Measurements from ENCODE around the gene MPND.
"Not testable (repeated sequence)": the region's sequence is repeated elsewhere in the genome, so short reads cannot be mapped to it uniquely, and the experiment has no call there.

MPND gene

DNA sequence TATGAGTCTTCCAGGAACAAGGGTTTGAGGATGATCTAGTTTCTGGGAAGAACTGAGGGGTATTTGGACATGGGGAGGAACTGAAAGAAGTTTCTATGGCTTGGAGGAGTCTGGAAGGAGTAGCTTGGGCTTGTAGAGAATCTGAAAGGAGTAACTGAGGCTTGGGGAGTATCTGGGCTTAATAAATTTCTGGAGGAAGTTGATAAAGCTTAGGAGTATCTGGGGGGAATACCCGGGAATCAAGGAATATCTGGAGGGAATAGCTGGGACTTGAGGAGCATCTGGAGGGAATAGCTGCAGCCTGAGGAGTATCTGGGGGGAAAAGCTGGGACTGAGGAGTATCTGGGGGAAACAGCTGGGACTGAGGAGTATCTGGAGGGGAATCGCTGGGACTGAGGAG is 22.9 kb upstream of the MPND start:
- DNase-seq, result no peak

DNA sequence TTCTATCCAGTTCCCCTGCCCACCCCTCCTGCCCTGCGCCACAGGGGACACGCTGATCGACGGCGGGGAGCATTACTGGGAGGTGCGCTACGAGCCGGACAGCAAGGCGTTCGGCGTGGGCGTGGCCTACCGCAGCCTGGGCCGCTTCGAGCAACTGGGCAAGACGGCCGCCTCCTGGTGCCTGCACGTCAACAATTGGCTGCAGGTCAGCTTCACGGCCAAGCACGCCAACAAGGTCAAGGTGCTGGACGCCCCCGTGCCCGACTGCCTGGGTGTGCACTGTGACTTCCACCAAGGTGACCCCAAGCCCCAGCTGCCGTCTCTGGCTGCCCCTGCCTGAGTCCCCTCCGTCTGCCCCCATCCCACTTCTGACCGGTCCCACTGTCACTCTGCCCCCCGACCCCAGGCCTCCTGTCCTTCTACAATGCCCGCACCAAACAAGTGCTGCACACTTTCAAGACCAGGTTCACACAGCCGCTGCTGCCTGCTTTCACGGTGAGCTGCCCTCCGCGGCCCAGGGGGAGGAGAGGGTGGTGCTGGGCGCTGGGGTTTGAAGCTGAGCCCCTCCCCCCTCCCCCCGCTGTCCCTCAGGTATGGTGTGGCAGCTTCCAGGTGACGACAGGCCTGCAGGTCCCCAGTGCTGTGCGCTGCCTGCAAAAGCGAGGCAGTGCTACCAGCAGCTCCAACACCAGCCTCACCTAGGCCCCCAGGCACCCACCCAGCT is 20.3 kb upstream of the MPND start:
- DNase-seq, result no peak

DNA sequence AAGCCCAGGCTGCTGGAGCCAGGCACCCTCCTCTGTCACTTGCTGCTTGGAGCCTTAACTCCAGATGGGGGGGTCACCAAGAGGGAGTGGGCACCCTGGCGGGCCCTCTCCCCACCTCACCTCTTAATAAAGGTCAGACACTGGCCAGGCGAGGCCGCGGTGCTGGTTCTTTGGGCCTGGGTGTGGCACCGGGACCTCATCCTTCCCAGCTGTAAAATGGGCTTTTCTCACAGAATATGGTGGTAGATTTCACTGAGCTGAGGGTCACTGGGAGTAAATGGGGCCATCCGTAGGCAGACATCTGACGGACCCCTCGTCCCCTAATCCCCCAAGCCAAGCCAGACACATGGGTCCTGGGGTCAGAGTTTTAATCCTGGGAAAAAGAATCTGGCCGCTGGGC is 19.7 kb upstream of the MPND start:
- DNase-seq, result no peak

DNA sequence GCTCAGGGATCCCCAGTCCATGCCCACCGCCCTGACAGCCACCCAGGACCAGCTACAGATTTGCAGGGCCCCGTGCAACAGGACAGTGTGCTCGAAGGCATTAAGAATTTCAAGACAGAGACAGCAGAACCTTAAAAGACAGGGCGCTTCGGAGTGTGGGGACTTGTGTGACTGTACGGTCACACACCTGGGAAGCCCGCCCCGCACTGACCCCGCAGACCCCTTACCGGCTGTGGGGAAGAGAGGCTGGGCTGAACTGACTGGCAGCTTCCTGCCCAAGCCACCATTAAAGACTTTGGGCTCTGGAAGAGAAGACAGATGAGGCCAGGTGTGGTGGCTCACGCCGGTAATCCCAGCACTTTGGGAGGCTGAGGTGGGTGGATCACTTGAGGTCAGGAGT is 19.1 kb upstream of the MPND start:
- no peak for DNase-seq

DNA sequence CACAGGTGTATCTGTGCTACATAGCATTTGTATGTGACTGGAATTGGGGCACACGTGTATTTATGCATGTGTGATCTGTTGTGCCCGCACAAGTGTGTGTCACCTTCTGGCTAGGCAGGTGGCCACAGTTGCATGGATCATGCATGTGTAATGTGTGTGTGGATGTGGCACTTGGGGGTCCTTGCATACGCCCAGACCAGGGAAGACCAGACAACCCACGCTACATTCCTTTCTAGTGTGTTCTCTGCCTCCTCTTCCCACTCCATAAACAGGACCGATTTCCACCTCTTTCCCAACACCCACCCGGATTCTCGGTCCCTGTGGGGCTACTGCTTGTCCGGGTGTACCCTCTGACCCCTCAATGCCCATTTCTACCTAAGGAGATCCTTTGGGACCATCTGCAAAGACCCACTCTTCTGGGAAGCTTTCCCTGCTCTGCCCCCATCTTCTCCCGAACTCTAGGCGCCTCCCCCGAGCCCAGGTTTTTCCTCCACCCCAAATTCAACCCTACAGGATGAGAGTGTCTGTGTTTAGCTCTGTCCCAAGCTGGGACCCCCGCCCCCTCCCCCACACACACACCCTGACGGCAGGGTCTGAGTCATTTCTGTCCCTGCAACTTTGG is 17.0 kb upstream of the MPND start:
- no peak for DNase-seq

DNA sequence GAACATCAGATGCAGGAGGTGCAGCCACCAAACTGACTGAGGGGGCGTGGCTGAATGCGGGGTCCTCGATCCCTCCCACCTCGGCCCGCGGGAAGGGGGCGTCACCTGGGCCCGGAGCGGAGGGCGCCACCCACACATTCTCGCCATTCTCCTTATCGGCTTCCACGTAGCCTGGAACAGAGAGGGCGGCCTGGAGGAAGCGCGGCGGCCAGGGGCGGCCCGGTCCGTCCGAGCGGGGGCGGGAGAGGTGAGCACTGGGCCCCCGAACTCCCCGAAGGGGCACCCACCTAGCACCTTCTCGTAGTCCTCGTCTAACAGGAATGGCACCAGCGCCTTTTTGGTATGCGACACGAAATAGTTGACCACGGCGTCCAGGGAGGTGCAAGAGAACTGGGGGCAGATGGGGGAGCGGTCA is 16.5 kb upstream of the MPND start:
- no peak for DNase-seq

DNA sequence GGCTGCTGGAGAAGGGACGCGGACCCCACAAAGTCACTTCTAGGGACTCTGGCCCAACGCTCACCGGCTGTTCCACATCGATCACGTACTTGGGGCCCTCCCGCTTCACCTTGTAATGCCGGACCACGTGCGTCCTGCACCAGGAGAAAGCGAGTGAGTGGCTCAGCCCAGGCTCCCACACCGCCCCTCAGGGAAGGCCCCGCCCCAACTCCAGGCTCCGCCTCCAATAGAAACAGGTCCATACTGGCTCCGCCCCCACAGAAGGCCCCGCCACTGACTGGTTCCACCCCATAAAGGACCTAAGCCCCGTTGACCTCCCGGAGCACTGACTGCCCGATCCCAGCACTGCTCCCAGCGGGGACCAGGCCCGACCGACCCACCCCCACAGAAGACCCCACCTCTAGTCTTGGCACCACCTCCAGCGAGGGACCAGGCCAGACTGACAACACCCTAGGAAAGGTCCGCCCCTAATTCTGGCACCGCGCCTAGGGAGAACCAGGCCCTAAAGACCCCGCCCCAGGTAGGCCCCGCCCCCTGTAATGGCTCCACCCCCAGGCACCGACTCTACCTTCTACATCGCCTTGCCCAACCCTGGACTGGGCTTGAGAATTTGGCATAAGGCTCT is 16.0 kb upstream of the MPND start:
- DNase-seq, result peak; percentile 78

DNA sequence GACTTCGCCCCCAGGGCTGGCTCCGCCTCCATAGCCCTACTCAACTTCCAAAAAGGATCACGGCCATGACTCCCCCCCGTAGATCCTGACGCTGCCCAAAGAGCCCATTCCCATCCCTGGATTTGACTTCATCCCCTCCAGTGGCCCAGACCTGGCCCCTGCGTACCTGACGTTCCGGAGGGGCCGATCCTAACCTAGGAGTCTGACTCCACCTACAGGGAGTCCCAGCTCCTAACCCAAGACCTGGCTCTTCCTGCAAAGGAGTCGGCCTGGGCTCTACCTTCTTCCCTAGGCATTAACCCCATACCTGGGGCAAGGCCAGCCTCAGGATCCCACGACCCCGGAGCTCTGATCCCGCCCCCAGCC is 15.5 kb upstream of the MPND start:
- no peak for DNase-seq

DNA sequence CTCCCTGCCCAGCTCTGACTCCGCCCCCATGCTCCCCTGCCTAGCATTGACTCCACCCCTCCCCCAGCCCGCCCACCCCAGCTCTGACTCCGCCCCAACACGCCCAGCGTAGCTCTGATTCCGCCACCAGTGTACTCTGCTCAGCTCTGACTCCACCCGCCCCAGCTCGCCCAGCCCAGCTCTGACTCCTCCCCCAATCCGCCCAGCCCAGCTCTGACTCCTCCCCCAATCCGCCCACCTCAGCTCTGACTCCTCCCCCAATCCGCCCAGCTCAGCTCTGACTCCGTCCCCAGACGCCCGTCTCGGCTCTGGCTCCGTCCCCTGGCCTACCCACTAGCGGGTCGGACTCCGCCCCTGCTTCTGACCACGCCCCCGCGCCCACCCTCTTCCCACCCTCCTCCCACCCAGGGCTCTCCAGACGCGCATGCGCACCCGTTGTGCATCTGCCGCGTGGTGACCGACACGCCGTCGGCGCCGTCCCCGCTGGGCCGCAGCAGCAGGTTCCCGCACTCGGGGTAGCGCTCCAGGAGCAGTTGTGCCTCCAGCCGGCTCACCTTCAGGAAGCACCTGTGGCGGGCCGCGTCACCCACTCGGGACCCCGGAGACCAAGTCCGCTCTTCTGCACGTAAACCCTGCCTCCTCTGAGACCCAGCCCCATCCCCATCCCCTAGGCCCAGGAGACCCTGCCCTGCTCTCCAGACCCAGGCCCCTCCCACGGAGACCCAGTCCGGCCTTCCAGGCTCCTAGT is 14.9 kb upstream of the MPND start:
- DNase-seq, result peak; percentile 95

DNA sequence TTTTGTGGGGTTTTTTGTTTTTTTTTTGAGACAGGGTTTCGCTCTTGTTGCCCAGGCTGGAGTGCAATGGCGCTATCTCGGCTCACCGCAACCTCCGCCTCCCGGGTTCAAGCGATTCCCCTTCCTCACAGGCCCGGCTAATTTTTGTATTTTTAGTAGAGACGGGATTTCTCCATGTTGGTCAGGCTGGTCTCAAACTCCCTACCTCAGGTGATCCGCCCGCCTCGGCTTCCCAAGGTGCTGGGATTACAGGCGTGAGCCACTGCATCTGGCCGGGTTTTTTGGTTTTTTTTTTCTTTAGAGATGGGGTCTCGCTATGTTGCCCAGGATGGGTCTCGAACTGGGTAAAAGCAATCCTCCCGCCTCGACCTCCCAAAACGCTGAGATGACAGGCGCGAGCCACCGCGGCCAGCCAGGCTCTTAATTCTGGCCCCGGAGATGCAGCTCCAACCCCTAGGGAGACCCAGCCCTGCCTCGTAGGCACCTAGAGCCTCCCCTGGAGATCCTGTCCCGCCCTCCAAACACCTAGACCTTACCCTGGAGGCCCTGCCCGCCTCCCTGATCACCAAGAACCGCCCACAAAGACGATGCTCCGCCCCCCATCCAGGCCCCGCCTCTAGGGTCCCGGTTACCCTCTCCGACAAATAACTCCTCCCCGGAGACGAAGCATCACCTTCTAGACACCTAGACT is 14.2 kb upstream of the MPND start:
- peak; percentile 49 for DNase-seq

DNA sequence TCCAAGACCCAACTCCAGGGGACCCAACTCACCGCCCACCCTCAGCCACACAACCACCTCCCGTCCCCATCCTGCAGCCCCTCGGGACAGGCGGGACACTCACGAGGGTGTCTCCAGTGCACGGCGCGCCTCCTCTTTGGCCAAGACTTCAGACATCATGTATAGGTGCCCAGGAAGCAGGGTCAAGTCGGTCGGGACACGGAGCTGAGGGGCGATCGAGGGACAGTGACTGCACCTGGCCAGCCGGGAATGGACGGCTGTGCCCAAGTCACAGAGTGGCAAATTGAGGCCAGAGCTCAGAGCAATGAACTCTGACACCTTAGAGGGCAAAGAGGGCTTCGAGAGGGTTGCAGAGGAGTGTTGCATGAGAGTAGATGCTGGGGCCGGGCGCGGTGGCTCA is 13.5 kb upstream of the MPND start:
- DNase-seq, result no peak

DNA sequence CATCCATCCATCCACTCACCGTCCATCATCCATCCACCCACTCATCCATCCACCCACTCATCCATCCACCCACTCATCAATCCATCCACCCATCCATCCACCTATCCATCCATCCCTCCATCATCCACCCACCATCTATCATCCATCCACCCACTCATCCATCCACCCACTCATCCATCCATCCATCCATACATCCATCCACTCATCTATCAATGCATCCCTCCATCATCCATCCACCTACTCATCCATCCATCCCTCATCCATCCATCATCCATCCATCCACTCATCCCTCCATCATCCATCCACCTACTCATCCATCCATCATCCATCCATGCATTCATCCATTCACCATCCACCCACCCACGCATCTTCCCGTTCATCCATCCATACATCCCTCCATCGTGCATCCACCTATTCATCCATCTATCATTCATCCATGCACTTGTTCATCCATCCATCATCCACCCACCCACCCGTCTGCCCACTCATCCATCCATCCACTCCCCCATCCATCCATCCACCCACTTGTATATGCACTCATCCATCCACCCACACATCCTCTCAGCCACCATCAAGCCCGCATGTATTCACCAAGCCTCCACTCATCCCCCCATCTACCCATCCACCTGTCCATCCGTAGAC is 8.3 kb upstream of the MPND start:
- no peak for DNase-seq

DNA sequence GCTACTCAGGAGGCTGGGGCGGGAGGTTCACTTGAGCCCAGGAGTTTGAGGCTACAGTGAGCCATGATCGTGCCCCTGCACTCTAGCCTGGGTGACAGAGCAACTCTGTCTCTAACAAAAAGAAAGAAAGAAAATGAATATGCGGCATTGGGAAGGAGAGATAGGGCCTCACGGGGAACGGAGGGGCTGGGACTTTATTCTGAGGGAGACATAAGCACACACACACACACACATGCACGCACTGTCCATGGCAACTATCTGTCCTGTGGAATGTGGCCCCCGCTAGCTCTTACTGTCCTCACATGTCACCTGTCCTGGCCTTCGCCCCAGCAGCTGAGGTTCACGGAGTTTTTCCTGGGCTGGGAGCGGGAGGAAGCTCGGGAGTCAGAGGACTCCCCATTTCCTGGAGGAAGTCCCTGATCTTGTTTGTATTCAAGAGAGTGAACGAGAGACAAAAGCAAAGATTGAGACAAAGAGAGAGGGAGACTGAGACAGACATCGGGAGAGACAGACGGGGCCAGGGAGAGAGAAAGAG is 5.4 kb upstream of the MPND start:
- DNase-seq, result no peak

DNA sequence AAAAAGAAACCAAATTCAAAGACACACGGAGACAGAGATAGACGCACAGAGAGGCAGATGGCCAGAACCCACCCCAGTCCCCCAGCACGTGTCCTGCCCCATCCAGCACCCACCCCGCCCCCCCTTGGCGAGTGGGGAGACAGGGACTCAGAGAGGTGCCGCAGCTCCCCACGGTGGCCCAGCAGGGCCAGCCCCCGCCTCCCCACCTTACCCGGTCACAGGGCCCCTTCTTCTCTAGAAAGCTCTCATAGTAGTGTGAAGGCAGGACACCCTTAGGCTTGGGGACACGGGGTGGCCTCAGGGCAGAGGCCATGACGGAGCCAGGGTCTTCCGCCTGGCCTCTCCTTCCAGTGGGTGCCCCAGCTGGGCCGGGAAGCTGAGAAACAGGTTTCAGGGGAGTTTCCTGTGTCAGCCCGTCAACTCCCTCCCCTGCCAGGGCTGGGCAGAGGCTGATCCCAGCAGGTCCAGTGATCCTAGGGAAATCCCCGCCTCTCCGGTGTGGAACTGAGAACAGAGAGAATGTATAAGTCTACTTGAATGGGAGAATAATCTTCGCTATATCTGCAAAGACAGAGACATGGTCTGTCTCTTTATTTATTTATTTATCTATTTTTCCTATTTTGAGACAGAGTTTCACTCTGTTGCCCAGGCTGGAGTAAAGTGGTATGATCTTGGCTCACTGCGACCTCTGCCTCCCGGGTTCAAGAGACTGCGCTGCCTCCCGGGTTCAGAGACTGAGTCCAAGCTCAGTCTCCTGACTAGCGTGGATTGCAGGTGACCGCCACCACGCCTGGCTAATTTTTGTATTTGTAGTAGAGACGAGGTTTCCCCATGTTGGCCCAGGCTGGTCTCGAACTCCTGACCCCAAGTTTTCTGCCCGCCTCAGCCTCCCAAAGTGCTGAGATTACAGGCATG is 4.7 kb upstream of the MPND start, which contains the start of gene STAP2:
TSS of gene STAP2 (minus strand) at position 387 of the 915 bp plus-strand sequence. CDS start at position 313, 74 bp downstream.
- DNase-seq, result peak; percentile 36

DNA sequence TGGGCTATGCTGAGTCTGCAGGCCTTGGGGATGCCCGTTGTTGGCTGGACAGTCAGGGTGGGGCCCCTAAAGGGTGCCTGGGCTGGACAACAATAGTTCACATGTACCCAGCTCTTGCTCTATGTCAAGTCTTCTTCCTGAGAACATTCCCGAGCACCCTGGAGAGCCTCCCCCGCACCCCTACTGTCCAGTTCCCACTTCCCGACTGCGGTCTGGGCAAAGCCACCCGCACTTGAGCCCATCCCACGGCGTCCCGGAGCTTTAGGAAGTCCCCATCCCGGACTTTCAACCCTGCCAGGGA is 1.1 kb upstream of the MPND start:
- no peak for DNase-seq

DNA sequence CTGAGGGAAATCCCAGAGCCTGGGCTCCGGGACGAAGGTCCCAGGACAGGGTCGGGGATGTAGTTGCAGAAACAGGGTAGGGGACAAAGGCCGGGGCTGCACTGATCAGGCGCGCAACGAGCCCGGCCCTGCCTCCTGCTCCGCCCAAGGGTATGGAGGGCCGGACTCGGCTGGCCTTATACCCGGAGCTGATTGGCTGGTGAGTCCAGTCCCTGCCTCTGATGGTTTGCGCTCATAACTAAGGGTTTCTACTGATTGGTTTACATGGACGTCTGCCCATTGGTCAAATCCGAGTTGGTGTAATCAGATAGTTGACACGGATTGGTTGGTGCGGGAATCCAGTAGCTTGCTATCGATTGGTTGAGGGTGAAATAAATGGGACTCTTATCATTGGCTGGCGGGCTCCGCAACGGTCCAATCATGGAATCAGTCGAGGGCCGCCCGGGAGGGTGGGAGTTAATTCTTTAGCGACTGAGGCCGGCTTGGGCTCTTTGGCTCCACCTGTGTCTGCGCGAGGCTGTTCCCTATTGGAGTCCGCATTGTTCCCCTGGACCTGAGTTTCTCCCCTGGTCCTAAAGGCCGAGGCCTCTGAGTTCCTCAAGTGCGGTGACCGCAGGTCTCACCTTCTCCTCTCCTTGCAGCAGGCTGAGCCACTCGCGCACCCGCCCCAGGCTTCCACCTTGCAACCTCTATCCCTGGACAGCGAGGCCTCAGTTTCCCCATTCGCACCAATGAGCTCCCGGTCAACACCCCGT is 570 bp upstream of the MPND start:
- peak; percentile 97 for DNase-seq

DNA sequence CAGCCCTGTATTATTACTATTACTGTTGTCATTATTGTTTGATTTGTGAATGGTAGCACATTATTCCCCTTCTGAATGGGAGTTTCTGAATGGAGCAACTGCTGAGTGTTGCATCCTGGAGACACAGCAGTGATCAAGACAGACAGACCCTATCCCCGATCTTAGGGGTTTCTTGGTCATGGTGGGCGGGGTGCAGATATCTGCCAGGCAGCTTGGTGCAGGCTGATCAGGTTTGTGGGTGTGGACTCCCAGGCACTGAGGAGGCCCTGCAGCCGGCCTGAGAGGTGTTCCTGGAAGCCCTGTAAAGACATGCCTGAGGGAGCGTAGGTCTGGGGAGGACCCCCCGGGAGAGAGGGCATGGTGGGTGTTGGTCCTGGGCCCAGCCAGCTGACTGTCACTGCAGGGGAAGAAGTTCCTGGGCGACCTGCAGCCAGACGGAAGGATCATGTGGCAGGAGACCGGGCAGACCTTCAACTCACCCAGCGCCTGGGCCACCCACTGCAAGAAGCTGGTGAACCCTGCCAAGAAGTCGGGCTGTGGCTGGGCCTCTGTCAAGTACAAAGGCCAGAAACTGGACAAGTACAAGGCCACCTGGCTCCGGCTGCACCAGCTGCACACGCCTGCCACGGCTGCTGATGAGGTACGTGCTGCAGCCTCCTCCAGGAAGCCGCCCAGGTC is 2.1 kb downstream of the MPND start:
- DNase-seq, result no peak

DNA sequence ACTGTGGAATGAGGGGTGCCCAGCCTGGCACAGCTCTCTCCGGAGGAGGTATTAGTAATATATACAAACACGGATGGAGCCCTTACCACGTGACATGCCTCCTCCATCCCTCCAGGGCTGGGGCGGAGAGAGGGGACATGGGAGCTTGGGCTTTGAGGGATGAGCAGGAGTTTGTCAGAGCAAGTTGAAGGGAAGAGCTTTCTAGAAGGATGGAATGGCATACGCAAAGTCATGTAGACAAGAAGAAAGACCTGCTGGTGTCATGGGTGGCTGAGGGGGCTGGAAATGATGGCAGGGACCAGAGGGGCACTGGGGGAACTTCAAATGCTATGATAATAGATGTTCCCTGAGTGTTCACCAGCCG is 2.6 kb downstream of the MPND start:
- no peak for DNase-seq

DNA sequence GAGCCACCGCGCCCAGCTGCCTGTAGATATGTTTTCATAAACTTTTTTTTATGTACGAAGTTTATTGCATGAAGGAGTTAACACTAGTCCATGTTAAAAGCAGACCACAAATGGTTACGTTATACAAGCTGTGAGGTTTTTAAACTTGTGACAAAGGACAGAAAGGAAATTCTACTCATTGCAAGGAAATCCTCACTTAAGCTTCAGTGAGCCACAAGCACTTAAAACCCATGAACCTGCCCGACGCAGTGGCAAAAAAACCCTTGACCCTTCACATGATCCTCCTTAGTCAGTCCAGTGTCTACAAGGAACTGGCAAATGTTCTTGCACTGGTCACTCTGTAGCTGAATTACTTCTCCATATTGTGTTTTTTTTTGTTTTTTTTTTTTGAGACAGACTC is 4.2 kb downstream of the MPND start:
- DNase-seq, result no peak

DNA sequence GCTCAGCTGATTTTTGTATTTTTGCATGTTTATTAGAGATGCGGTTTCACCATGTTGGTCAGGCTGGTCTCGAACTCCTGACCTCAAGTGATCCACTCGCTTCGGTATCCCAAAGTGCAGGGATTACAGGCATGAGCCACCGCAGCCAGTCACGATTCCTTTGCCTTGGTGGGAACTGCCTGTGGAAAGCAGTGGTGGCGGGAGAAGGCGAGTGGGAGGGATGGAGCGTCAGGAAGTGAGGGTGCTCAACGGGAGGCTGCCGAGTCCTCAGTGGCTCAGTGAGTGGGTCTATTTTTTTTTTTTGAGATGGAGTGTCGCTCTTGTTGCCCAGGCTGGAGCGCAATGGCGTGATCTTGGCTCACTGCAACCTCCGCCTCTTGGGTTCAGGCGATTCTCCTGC is 5.9 kb downstream of the MPND start:
- DNase-seq, result not testable (repeated sequence)

All from RPMI8226 (cell line).